ENCODE data around the gene SLC66A1. TPM values are rescaled to one million over a fixed set of nuclear protein-coding genes. Genes with fewer than 3 reads are reported as not detected.

Gene SLC66A1
- total RNA-seq, 1 experiment from 2014 or later = 24.0 TPM

DNA sequence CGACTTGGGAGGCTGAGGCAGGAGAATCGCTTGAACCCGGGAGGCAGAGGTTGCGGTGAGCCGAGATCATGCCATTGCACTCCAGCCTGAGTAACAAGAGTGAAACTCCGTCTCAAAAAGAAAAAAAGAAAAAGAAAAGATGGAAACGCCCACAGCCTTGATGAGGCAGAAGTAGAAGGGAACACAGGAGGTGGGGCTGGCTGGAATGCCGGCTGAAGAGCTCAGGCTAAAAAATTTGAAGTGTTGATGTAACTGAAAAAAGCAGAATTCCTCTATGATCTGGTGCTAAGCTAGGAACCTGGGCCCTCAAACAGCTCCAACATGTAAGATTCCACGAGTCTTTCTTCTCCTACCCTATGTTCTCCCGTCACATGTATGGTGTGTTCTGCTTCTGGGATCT, 53.6 kb downstream of the SLC66A1 start:
- no peaks in the 10 kb centered on the region for H3K36me3 ChIP-seq (ENCODE audit: control insufficient read depth, insufficient read depth, low read length)
- no TSS peak for BruUV-seq (replicated peaks)

GRCh38 chr1:19366599-19367536, 54.7 kb downstream of the SLC66A1 start:
- Histone ChIP-seq H3K9me3 (no peaks in the 10 kb centered on the region), H3K27me3 (replicated peaks; ENCODE audit: control insufficient read depth, insufficient read depth, low read length) (no peaks in the 10 kb centered on the region), H3K4me1 (no peaks in the 10 kb centered on the region), H3K4me3 (ENCODE audit: low read depth, low read length) (no peak overlapping the region), H3K36me3 (ENCODE audit: control insufficient read depth, insufficient read depth, low read length) (no peaks in the 10 kb centered on the region)
- Mint-ChIP-seq H3K4me3 (ENCODE audit: unreplicated experiment) (no peak overlapping the region), H3K27me3 (ENCODE audit: insufficient read depth, unreplicated experiment) (no peaks in the 10 kb centered on the region), H3K36me3 (ENCODE audit: insufficient read depth, unreplicated experiment) (peaks cover 29% of the 10 kb centered on the region), H3K4me1 (ENCODE audit: low read depth, unreplicated experiment) (no peaks in the 10 kb centered on the region), H3K27ac (ENCODE audit: unreplicated experiment) (no peak overlapping the region), H3K9me3 (ENCODE audit: unreplicated experiment) (no peaks in the 10 kb centered on the region)
- ChIA-PET POLR2A (no interaction called here), CTCF (no interaction called here)
- TF ChIP-seq CTCF (IDR thresholded peaks at IDR 0.05; ENCODE audit: insufficient read depth in 1 of 2, low read depth in 1 of 2, low read length in 1 of 2, severe bottlenecking in 1 of 2, unreplicated experiment in 1 of 2) = no peak
- DNase-seq = no peak
- intact Hi-C loops (cut with micrococcal nuclease; ENCODE audit: unreplicated experiment) = no loop called here
- no TSS peak for BruUV-seq (replicated peaks)

More for the DNA sequence above, 53.6 kb downstream of the SLC66A1 start:
- no peak for DNase-seq
- H3K4me3 Mint-ChIP-seq (ENCODE audit: unreplicated experiment) = no peak overlapping the region
- no peaks in the 10 kb centered on the region for H3K27me3 ChIP-seq (replicated peaks; ENCODE audit: control insufficient read depth, insufficient read depth, low read length)
- POLR2A ChIA-PET = no interaction called here
- TF ChIP-seq CTCF (IDR thresholded peaks at IDR 0.05; ENCODE audit: insufficient read depth in 1 of 2, low read depth in 1 of 2, low read length in 1 of 2, severe bottlenecking in 1 of 2, unreplicated experiment in 1 of 2) = no peak
- H3K27ac Mint-ChIP-seq (ENCODE audit: unreplicated experiment) = no peak overlapping the region
- no peaks in the 10 kb centered on the region for H3K27me3 Mint-ChIP-seq (ENCODE audit: insufficient read depth, unreplicated experiment)
- no peaks in the 10 kb centered on the region for H3K4me1 Mint-ChIP-seq (ENCODE audit: low read depth, unreplicated experiment)
- intact Hi-C loops (cut with micrococcal nuclease; ENCODE audit: unreplicated experiment) = no loop called here
- CTCF ChIA-PET = no interaction called here
- H3K4me1 ChIP-seq = no peaks in the 10 kb centered on the region
- no peaks in the 10 kb centered on the region for H3K9me3 Mint-ChIP-seq (ENCODE audit: unreplicated experiment)
- H3K9me3 ChIP-seq = no peaks in the 10 kb centered on the region
- peaks cover 22% of the 10 kb centered on the region for H3K36me3 Mint-ChIP-seq (ENCODE audit: insufficient read depth, unreplicated experiment)
- no peak overlapping the region for H3K4me3 ChIP-seq (ENCODE audit: low read depth, low read length)

GRCh38 chr1:19367584-19368041, 55.5 kb downstream of the SLC66A1 start:
- DNase-seq = no peak
- Mint-ChIP-seq H3K4me1 (ENCODE audit: low read depth, unreplicated experiment) (no peaks in the 10 kb centered on the region), H3K27ac (ENCODE audit: unreplicated experiment) (no peak overlapping the region), H3K9me3 (ENCODE audit: unreplicated experiment) (no peaks in the 10 kb centered on the region), H3K36me3 (ENCODE audit: insufficient read depth, unreplicated experiment) (peaks cover 29% of the 10 kb centered on the region), H3K4me3 (ENCODE audit: unreplicated experiment) (no peak overlapping the region), H3K27me3 (ENCODE audit: insufficient read depth, unreplicated experiment) (no peaks in the 10 kb centered on the region)
- H3K4me3 ChIP-seq (ENCODE audit: low read depth, low read length) = no peak overlapping the region
- no peak for TF ChIP-seq CTCF (IDR thresholded peaks at IDR 0.05; ENCODE audit: insufficient read depth in 1 of 2, low read depth in 1 of 2, low read length in 1 of 2, severe bottlenecking in 1 of 2, unreplicated experiment in 1 of 2)
- CTCF ChIA-PET = no interaction called here
- no peaks in the 10 kb centered on the region for H3K27me3 ChIP-seq (replicated peaks; ENCODE audit: control insufficient read depth, insufficient read depth, low read length)
- no peaks in the 10 kb centered on the region for H3K4me1 ChIP-seq
- POLR2A ChIA-PET = no interaction called here
- BruUV-seq (replicated peaks) = no TSS peak
- no peaks in the 10 kb centered on the region for H3K36me3 ChIP-seq (ENCODE audit: control insufficient read depth, insufficient read depth, low read length)
- H3K9me3 ChIP-seq = no peaks in the 10 kb centered on the region
- intact Hi-C loops (cut with micrococcal nuclease; ENCODE audit: unreplicated experiment) = no loop called here
